Measurements from ENCODE around the gene SH3BGRL2.

- TF ChIP-seq CTCF (IDR thresholded peaks at IDR 0.05; ENCODE audit: borderline replicate concordance, extremely low read depth, low read length, poor library complexity, severe bottlenecking) = no peak
- no peak for TF ChIP-seq EZH2 (IDR thresholded peaks at IDR 0.05; ENCODE audit: borderline replicate concordance, low read depth, low read length, severe bottlenecking)
Observed at GRCh38 chr6:79602859-79603258, 28.3 kb upstream of the SH3BGRL2 start.

Data from DND-41 (cell line).